Measurements from ENCODE around the gene RPS16.

- no peak for TF ChIP-seq YY1 (IDR thresholded peaks at IDR 0.05; ENCODE audit: insufficient read depth, insufficient read length)
- no peak for TF ChIP-seq SUZ12 (IDR thresholded peaks at IDR 0.05; ENCODE audit: extremely low read depth, insufficient read depth, insufficient read length)
- no peak for TF ChIP-seq ZNF274 (IDR thresholded peaks at IDR 0.05; ENCODE audit: low read depth, low read length)
These were observed 12.5 kb upstream of the RPS16 start for GRCh38 chr19:39448271-39448670.
